ENCODE measurements around the gene EIF3D. TPM values are rescaled to one million over a fixed set of nuclear protein-coding genes. Genes with fewer than 3 reads are reported as not detected.
A peak's percentile ranks its signal among the peaks of the same experiment; 100 is the strongest.

The EIF3D gene
- total RNA-seq, 1 experiment from 2014 or later = 306 TPM

GRCh38 chr22:36506637-36507517 lies 22.1 kb downstream of the EIF3D start, which contains the start of gene FOXRED2:
FOXRED2 (minus strand) TSS chr22:36507040; CDS start chr22:36506422, 618 bp downstream.
- peak within 1 kb of the TSS; percentile 67 for H3K27ac ChIP-seq (ENCODE audit: low read depth, low read length)
- BruUV-seq (replicated peaks) = TSS peak; percentile 97
- peak within 1 kb of the TSS; percentile 79 for H3K4me2 ChIP-seq (ENCODE audit: low read length)
- H3K27me3 ChIP-seq (ENCODE audit: insufficient read depth, low read length) = no peaks in the 10 kb centered on the region
- no peaks in the 10 kb centered on the region for H3K9me2 ChIP-seq (ENCODE audit: insufficient read depth)
- H3K4me3 ChIP-seq (replicated peaks in 1 of 2; ENCODE audit: low read depth in 1 of 2, low read length in 2 of 2) = peak within 1 kb of the TSS; percentile 36 to 55
- peaks cover 10 to 17% of the 10 kb centered on the region in 2 experiments; a peak in 2 of 4 replicates for H3K36me3 ChIP-seq (ENCODE audit: control insufficient read depth in 1 of 2, insufficient read depth in 2 of 2, low read length in 2 of 2)
- H2AFZ ChIP-seq (ENCODE audit: low read depth, low read length, poor library complexity, severe bottlenecking) = peak within 1 kb of the TSS; percentile 35
- no peaks in the 10 kb centered on the region for H3K9me3 ChIP-seq (ENCODE audit: control insufficient read depth in 1 of 2, insufficient read depth in 1 of 2, low read depth in 1 of 2, low read length in 2 of 2)
- RAD21 ChIA-PET (ENCODE audit: low non-redundant PET in 1 of 2, low total read pairs in 2 of 2, uncharacterized antibody in 2 of 2, unreplicated experiment in 2 of 2) = interaction anchor here in 1 of 2 experiments (0.6 kb wide), 1 partner anchor 299 kb away, joined by 3 read pairs; no protein-coding TSS in a partner anchor
- peaks cover 6 to 21% of the 10 kb centered on the region in 2 experiments; a peak in 3 of 4 replicates for H3K4me1 ChIP-seq (ENCODE audit: control insufficient read depth in 1 of 2, insufficient read depth in 2 of 2, low read length in 2 of 2)
- peak; percentile 85 for ATAC-seq
- POLR2A ChIA-PET = interaction anchor here (1.0 to 1.3 kb wide), 2 partner anchors 23 to 25 kb away, joined by 5 to 6 read pairs; partner anchors contain the start of gene EIF3D
- H3K79me2 ChIP-seq (ENCODE audit: insufficient read depth, low read length) = no peaks in the 10 kb centered on the region; the same call in 1 of the 2 replicates
- DNase-seq (ENCODE audit: low read depth, low spot score) = no peak
- intact Hi-C loops (cut with micrococcal nuclease) = no loop called here
- H3K9ac ChIP-seq (ENCODE audit: low read length) = peak within 1 kb of the TSS; percentile 51
- CTCF ChIA-PET = interaction anchor here (1.4 kb wide), 1 partner anchor 267 kb away, joined by 4 read pairs; no protein-coding TSS in a partner anchor
- no peaks in the 10 kb centered on the region for H4K20me1 ChIP-seq (ENCODE audit: insufficient read depth)
- TF ChIP-seq CEBPB (IDR thresholded peaks at IDR 0.05; ENCODE audit: low read depth) (no peak), JUND (IDR thresholded peaks at IDR 0.05) (no peak), SIN3A (IDR thresholded peaks at IDR 0.05; ENCODE audit: low read depth) (no peak; the same call in 1 of the 2 replicates), SP1 (IDR thresholded peaks at IDR 0.05; ENCODE audit: low read depth) (peak; percentile 39), ELF1 (IDR thresholded peaks at IDR 0.05; ENCODE audit: borderline replicate concordance, low read depth) (no peak), FOSL1 (IDR thresholded peaks at IDR 0.05; ENCODE audit: low read depth) (no peak), TCF7L2 (IDR thresholded peaks at IDR 0.05; ENCODE audit: borderline replicate concordance, extremely low read depth, insufficient read depth, insufficient read length) (no peak), RAD21 (IDR thresholded peaks at IDR 0.05; ENCODE audit: low read depth) (no peak), ZBTB33 (IDR thresholded peaks at IDR 0.05; ENCODE audit: extremely low read depth, insufficient replicate concordance, low read length) (no peak), ZFX (IDR thresholded peaks at IDR 0.05) (peak; percentile 75; the same call in 1 of the 2 replicates), EZH2 (IDR thresholded peaks at IDR 0.05) (no peak), EZH2phosphoT487 (IDR thresholded peaks at IDR 0.05; ENCODE audit: borderline replicate concordance) (no peak), YY1 (IDR thresholded peaks at IDR 0.05; ENCODE audit: extremely low read depth, insufficient replicate concordance, low read depth, low read length) (no peak), SRF (IDR thresholded peaks at IDR 0.05; ENCODE audit: low read depth) (no peak), EGR1 (IDR thresholded peaks at IDR 0.05; ENCODE audit: low read depth) (no peak), POLR2AphosphoS5 (IDR thresholded peaks at IDR 0.05; ENCODE audit: low read depth, low read length) (peak; percentile 79), POLR2A (IDR thresholded peaks at IDR 0.05; ENCODE audit: borderline replicate concordance, extremely low read depth, insufficient read depth, insufficient read length) (peak; percentile 75)
- TF ChIP-seq, protein P1, sequence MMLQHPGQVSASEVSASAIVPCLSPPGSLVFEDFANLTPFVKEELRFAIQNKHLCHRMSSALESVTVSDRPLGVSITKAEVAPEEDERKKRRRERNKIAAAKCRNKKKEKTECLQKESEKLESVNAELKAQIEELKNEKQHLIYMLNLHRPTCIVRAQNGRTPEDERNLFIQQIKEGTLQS (IDR thresholded peaks at IDR 0.05) = no peak
- TF ChIP-seq, protein P2, sequence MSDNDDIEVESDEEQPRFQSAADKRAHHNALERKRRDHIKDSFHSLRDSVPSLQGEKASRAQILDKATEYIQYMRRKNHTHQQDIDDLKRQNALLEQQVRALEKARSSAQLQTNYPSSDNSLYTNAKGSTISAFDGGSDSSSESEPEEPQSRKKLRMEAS (IDR thresholded peaks at IDR 0.05) = peak; percentile 95
- TF ChIP-seq, protein P3, sequence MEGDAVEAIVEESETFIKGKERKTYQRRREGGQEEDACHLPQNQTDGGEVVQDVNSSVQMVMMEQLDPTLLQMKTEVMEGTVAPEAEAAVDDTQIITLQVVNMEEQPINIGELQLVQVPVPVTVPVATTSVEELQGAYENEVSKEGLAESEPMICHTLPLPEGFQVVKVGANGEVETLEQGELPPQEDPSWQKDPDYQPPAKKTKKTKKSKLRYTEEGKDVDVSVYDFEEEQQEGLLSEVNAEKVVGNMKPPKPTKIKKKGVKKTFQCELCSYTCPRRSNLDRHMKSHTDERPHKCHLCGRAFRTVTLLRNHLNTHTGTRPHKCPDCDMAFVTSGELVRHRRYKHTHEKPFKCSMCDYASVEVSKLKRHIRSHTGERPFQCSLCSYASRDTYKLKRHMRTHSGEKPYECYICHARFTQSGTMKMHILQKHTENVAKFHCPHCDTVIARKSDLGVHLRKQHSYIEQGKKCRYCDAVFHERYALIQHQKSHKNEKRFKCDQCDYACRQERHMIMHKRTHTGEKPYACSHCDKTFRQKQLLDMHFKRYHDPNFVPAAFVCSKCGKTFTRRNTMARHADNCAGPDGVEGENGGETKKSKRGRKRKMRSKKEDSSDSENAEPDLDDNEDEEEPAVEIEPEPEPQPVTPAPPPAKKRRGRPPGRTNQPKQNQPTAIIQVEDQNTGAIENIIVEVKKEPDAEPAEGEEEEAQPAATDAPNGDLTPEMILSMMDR (IDR thresholded peaks at IDR 0.05 in 2 of 3, conservative IDR thresholded peaks at IDR 0.05 in 1 of 3; ENCODE audit: borderline replicate concordance in 1 of 3, insufficient read depth in 1 of 3, low read depth in 2 of 3, low read length in 2 of 3) = no peak

All from HCT116 (cell line).